Parathyroid adenoma (tissue), 2 donors: ENCODE data around the gene ZSCAN23.
"Not testable (repeated sequence)": the region's sequence is repeated elsewhere in the genome, so short reads cannot be mapped to it uniquely, and the experiment has no call there.

Experiments used
- H2AFZ ChIP-seq: fragments of 300-600 bp; sonication (generic); one replicate; pipeline ENCODE4 v1.7.0; 2017; ENCODE audit warnings: antibody characterized with exemption, mild to moderate bottlenecking
- H3K27ac ChIP-seq: fragments of 300-600 bp; sonication (generic); one replicate; pipeline ENCODE4 v1.7.0; 2017
- H3K27me3 ChIP-seq: fragments of 300-600 bp; sonication (generic); one replicate; pipeline ENCODE4 v1.7.0; 2017; ENCODE audit warnings: low read length; ENCODE audit not compliant: control insufficient read depth, insufficient read depth
- H3K36me3 ChIP-seq: fragments of 300-600 bp; sonication (generic); one replicate; pipeline ENCODE4 v1.7.0; 2017; ENCODE audit warnings: low read length; ENCODE audit not compliant: control insufficient read depth, insufficient read depth
- H3K4me1 ChIP-seq: fragments of 300-600 bp; sonication (generic); one replicate; pipeline ENCODE4 v1.7.0; 2017; ENCODE audit warnings: control low read depth
- H3K4me2 ChIP-seq: fragments of 300-600 bp; sonication (generic); one replicate; pipeline ENCODE4 v1.7.0; 2017; ENCODE audit warnings: low read length
- H3K4me3 ChIP-seq: fragments of 300-600 bp; sonication (generic); one replicate; pipeline ENCODE4 v1.7.0; 2017; ENCODE audit warnings: low read depth, low read length
- H3K79me2 ChIP-seq: fragments of 300-600 bp; sonication (generic); one replicate; pipeline ENCODE4 v1.7.0; 2017; ENCODE audit warnings: control low read depth
- H3K9ac ChIP-seq: fragments of 300-600 bp; sonication (generic); one replicate; pipeline ENCODE4 v1.7.0; 2017; ENCODE audit warnings: mild to moderate bottlenecking
- H3K9me3 ChIP-seq: fragments of 300-600 bp; sonication (generic); one replicate; pipeline ENCODE4 v1.7.0; 2017; ENCODE audit warnings: low read length; ENCODE audit not compliant: control insufficient read depth
- TF ChIP-seq, protein P1 (sequence below): fragments of 300-600 bp; sonication (generic); IDR thresholded peaks from one replicate; pipeline ENCODE4 v1.7.0; 2017; ENCODE audit warnings: antibody characterized with exemption, mild to moderate bottlenecking
- donor health status: primary hyperparathyroidism.

ZSCAN23 gene

DNA sequence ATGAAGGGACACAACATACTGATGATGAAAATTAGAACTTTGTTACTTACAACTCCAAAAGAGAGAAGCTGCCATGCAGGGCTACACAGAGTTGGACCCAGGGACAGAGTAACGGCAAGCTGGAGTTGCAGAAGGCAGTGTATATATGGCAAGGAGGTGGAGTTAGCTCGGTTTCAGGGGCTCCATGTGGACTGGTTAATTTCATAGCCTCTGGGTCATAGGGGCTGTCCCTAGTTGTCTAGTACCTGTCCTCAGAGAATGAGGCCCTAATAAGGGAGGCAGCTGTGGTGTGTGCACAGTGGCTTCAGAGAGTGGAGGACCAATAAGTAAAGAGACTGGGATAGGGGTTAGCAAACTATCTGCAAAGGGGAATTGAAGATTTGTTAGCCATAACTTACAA lies 35.9 kb downstream of the ZSCAN23 start:
- Histone ChIP-seq H3K27ac (no peak overlapping the region), H3K36me3 (no peaks in the 10 kb centered on the region)

DNA sequence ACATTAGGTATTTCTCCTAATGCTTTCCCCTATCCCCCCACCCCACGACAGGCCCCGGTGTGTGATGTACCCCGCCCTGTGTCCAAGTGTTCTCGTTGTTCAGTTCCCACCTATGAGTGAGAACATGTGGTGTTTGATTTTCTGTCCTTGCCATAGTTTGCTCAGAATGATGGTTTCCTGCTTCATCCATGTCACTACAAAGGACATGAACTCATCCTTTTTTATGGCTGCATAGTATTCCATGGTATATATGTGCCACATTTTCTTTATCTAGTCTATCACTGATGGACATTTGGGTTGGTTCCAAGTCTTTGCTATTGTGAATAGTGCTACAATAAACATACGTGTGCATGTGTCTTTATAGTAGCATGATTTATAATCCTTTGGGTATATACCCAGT lies 39.4 kb downstream of the ZSCAN23 start:
- H3K36me3 ChIP-seq, H3K4me2 ChIP-seq, H3K9ac ChIP-seq, H3K79me2 ChIP-seq, H3K4me3 ChIP-seq, H3K9me3 ChIP-seq, H3K27me3 ChIP-seq, H3K4me1 ChIP-seq, H2AFZ ChIP-seq, H3K27ac ChIP-seq: not testable (repeated sequence)

More for the DNA sequence above, 35.9 kb downstream of the ZSCAN23 start:
- H3K4me2 ChIP-seq = no peak overlapping the region
- no peak overlapping the region for H3K9ac ChIP-seq
- no peaks in the 10 kb centered on the region for H3K79me2 ChIP-seq
- H3K9me3 ChIP-seq = no peaks in the 10 kb centered on the region
- no peak overlapping the region for H2AFZ ChIP-seq
- TF ChIP-seq, protein P1, sequence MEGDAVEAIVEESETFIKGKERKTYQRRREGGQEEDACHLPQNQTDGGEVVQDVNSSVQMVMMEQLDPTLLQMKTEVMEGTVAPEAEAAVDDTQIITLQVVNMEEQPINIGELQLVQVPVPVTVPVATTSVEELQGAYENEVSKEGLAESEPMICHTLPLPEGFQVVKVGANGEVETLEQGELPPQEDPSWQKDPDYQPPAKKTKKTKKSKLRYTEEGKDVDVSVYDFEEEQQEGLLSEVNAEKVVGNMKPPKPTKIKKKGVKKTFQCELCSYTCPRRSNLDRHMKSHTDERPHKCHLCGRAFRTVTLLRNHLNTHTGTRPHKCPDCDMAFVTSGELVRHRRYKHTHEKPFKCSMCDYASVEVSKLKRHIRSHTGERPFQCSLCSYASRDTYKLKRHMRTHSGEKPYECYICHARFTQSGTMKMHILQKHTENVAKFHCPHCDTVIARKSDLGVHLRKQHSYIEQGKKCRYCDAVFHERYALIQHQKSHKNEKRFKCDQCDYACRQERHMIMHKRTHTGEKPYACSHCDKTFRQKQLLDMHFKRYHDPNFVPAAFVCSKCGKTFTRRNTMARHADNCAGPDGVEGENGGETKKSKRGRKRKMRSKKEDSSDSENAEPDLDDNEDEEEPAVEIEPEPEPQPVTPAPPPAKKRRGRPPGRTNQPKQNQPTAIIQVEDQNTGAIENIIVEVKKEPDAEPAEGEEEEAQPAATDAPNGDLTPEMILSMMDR = no peak
- H3K4me1 ChIP-seq = no peaks in the 10 kb centered on the region
- no peaks in the 10 kb centered on the region for H3K27me3 ChIP-seq
- H3K4me3 ChIP-seq = no peak overlapping the region

DNA sequence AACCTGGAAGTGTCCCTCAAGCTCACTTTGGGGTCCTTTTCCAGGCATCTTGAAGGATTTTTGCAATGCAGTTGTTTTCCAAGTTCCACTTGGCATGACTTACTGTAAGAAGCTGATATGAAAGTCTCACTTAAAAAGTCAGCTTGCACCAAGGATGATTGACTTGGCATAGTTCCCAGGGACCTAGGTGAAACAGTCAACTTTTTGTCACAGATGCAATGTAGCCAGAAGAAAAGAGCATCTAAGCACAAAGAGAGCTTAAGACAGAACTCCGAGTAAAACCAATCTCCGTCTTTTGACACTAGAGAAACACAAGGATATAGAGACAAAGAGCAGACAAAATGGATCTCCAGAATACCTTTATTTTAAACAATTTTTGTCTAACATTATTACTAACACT lies 41.1 kb downstream of the ZSCAN23 start:
- Histone ChIP-seq H3K4me2 (no peak overlapping the region), H3K9ac (no peak overlapping the region)
- TF ChIP-seq, protein P1 = no peak

DNA sequence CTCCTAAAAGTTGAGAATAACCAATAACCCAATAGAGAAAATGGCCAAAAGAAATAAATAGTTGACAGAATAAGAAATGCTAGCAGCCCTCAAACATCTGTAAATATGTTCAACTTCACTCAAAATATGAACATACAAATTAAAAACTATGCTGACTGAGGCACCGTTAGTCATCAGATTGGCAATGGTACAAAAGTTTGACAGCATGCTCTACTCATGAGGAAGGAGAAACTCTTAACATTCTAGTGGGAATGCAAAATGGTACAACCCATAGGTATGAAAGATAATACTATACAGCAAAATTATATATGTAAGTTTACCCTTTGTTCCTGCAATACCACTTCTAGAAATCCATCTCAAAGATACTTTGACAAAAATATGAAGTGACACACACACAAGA lies 42.1 kb downstream of the ZSCAN23 start:
- no peak overlapping the region for H3K4me2 ChIP-seq
- no peaks in the 10 kb centered on the region for H3K9me3 ChIP-seq
- H3K27me3 ChIP-seq = no peaks in the 10 kb centered on the region
- H3K36me3 ChIP-seq = no peaks in the 10 kb centered on the region
- no peak overlapping the region for H3K9ac ChIP-seq
- H3K27ac ChIP-seq = no peak overlapping the region
- TF ChIP-seq, protein P1 = no peak
- H3K4me1 ChIP-seq = peaks cover 3% of the 10 kb centered on the region
- no peak overlapping the region for H2AFZ ChIP-seq
- no peaks in the 10 kb centered on the region for H3K79me2 ChIP-seq
- H3K4me3 ChIP-seq = no peak overlapping the region

More for the DNA sequence above, 41.1 kb downstream of the ZSCAN23 start:
- Histone ChIP-seq H3K9me3 (no peaks in the 10 kb centered on the region), H3K79me2 (no peaks in the 10 kb centered on the region), H3K27ac (no peak overlapping the region), H3K4me1 (peaks cover 3% of the 10 kb centered on the region), H3K36me3 (no peaks in the 10 kb centered on the region), H3K4me3 (no peak overlapping the region), H3K27me3 (no peaks in the 10 kb centered on the region), H2AFZ (no peak overlapping the region)

DNA sequence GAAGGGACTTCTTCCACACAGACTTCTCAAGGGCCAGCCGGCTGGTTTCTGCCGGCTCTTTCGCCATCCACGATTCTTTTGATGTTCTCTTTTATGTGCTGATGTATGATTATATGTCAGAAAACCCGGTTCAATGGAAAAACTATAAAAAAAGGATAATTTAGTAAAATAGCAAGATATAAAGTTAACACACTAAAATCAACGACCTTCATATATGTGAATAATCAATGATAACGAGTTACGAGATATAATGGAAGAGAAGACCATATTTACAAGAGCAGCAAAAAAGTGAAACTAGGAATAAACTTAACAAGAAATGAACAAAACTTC lies 43.2 kb downstream of the ZSCAN23 start:
- Histone ChIP-seq H3K79me2 (no peaks in the 10 kb centered on the region), H3K9me3 (no peaks in the 10 kb centered on the region), H3K27me3 (no peaks in the 10 kb centered on the region), H3K36me3 (no peaks in the 10 kb centered on the region), H3K4me2 (peak overlapping the region; percentile 73), H3K9ac (no peak overlapping the region), H3K4me3 (peak overlapping the region; percentile 63), H2AFZ (peak overlapping the region; percentile 97), H3K4me1 (peaks cover 3% of the 10 kb centered on the region), H3K27ac (no peak overlapping the region)
- TF ChIP-seq, protein P1 = no peak
